Endothelial cell of umbilical vein (primary cell): Measurements from ENCODE around the gene CDC42SE1.

Experiments used
- EZH2 ChIP-seq: IDR thresholded peaks from 2 replicates; pipeline ENCODE4 v1.6.1; 2012; ENCODE audit warnings: borderline replicate concordance, low read depth, mild to moderate bottlenecking, moderate library complexity, low read length, inconsistent platforms; ENCODE audit not compliant: severe bottlenecking
- FOS ChIP-seq: IDR thresholded peaks from 2 replicates; pipeline ENCODE4 v1.6.1; 2011; ENCODE audit warnings: mild to moderate bottlenecking, low read length, moderate library complexity, borderline replicate concordance; ENCODE audit not compliant: insufficient read depth
- GATA2 ChIP-seq: IDR thresholded peaks from 2 replicates; pipeline ENCODE4 v1.7.0; 2011; ENCODE audit warnings: low read depth, mild to moderate bottlenecking, moderate library complexity, mixed read lengths, low read length; ENCODE audit not compliant: insufficient read length, insufficient read depth
- JUN ChIP-seq: IDR thresholded peaks from 2 replicates; pipeline ENCODE4 v1.6.1; 2011; ENCODE audit warnings: borderline replicate concordance, low read depth; ENCODE audit not compliant: insufficient read length, insufficient read depth
- MYC ChIP-seq: IDR thresholded peaks from one replicate; pipeline ENCODE4 v1.6.1; 2011; ENCODE audit warnings: mild to moderate bottlenecking, low read depth, low read length
- POLR2A ChIP-seq: IDR thresholded peaks from 2 replicates; pipeline ENCODE4 v1.6.1; 2012; ENCODE audit warnings: low read depth, mild to moderate bottlenecking, control low read depth, low read length
- POLR2AphosphoS5 ChIP-seq: IDR thresholded peaks from 2 replicates; pipeline ENCODE4 v1.6.1; 2012; ENCODE audit warnings: low read depth, mild to moderate bottlenecking, control low read depth, low read length, moderate library complexity; ENCODE audit not compliant: insufficient read depth
- TF ChIP-seq, protein P1 (sequence below), 2 donors: IDR thresholded peaks; 1 replicate in 1 of 2; 2 replicates in 1 of 2; pipeline ENCODE4 v1.5.1; 2011; ENCODE audit warnings: low read length in 2 of 2, mild to moderate bottlenecking in 2 of 2, moderate library complexity in 2 of 2, control low read depth in 1 of 2, inconsistent platforms in 1 of 2, low read depth in 1 of 2; ENCODE audit not compliant: insufficient read depth in 1 of 2; ENCODE audit errors: extremely low read depth in 1 of 2
- TF ChIP-seq, protein P2 (sequence below): IDR thresholded peaks from 2 replicates; pipeline ENCODE4 v1.6.1; 2011; ENCODE audit not compliant: insufficient read depth, insufficient read length

DNA sequence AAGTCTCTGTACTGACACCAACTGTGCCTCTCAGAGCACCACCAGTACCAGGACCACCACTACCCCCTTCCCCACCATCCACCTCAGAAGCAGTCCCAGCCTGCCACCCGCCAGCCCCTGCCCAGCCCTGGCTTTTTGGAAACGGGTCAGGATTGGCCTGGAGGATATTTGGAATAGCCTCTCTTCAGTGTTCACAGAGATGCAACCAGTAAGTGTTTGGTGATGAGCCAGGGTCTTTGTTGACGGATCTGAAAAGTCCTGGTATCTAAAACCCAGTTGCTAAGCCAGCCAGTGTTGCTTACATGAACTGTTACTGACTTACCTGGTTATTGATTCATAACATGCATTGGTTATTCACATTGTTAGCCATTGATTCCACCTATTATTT lies 10.8 kb downstream of the CDC42SE1 start:
- no peak for TF ChIP-seq EZH2
- TF ChIP-seq, protein P1, sequence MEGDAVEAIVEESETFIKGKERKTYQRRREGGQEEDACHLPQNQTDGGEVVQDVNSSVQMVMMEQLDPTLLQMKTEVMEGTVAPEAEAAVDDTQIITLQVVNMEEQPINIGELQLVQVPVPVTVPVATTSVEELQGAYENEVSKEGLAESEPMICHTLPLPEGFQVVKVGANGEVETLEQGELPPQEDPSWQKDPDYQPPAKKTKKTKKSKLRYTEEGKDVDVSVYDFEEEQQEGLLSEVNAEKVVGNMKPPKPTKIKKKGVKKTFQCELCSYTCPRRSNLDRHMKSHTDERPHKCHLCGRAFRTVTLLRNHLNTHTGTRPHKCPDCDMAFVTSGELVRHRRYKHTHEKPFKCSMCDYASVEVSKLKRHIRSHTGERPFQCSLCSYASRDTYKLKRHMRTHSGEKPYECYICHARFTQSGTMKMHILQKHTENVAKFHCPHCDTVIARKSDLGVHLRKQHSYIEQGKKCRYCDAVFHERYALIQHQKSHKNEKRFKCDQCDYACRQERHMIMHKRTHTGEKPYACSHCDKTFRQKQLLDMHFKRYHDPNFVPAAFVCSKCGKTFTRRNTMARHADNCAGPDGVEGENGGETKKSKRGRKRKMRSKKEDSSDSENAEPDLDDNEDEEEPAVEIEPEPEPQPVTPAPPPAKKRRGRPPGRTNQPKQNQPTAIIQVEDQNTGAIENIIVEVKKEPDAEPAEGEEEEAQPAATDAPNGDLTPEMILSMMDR (IDR thresholded peaks at IDR 0.05; ENCODE audit: extremely low read depth in 1 of 2, insufficient read depth in 1 of 2, low read depth in 1 of 2, low read length in 2 of 2): no peak
- TF ChIP-seq FOS: no peak
- no peak for TF ChIP-seq POLR2AphosphoS5
- TF ChIP-seq, protein P2, sequence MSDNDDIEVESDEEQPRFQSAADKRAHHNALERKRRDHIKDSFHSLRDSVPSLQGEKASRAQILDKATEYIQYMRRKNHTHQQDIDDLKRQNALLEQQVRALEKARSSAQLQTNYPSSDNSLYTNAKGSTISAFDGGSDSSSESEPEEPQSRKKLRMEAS: no peak
- TF ChIP-seq GATA2: no peak
- peak; percentile 3 for TF ChIP-seq POLR2A
- no peak for TF ChIP-seq JUN
- no peak for TF ChIP-seq MYC
